ENCODE measurements around the gene MTARC1. TPM values are rescaled to one million over a fixed set of nuclear protein-coding genes. Genes with fewer than 3 reads are reported as not detected.

Gene MTARC1
- total and polyA plus RNA-seq, 2 of the 4 experiments (the other 2 are of a cell fraction) = 0.18 to 0.55 TPM

GRCh38 chr1:220826729-220827128, 40.0 kb downstream of the MTARC1 start:
- H3K56ac ChIP-seq (ENCODE audit: extremely low read depth, insufficient read depth, low read length) = no peak overlapping the region
- no peak overlapping the region for H3K4me2 ChIP-seq (ENCODE audit: low read depth, low read length)
- peaks cover 4% of the 10 kb centered on the region for H3K27me3 ChIP-seq (ENCODE audit: control insufficient read depth, insufficient read depth, low read length)
- H4K8ac ChIP-seq (ENCODE audit: low read depth in 2 of 2, low read length in 2 of 2) = no peak overlapping the region
- peaks cover 19% of the 10 kb centered on the region for H3K4me1 ChIP-seq (ENCODE audit: control insufficient read depth, insufficient read depth, low read length)
- H3K36me3 ChIP-seq (ENCODE audit: control insufficient read depth, insufficient read depth, low read length) = no peaks in the 10 kb centered on the region
- in situ Hi-C loops (cut with MboI; ENCODE audit: low sequenced_read_pairs) (no loop called here), intact Hi-C loops (cut with micrococcal nuclease) (no loop called here), dilution Hi-C loops (cut with HindIII; ENCODE audit: low sequenced_read_pairs, unreplicated experiment) (no loop called here)
- ATAC-seq (ENCODE audit: low read depth) (no peak), DNase-seq (no peak)
- no peak overlapping the region for H3K14ac ChIP-seq (replicated peaks; ENCODE audit: low read depth, low read length)
- no CpG with 5 or more reads among the region's 5 CpGs for WGBS, 2 experiments (ENCODE audit: extremely low coverage in 2 of 2, insufficient read length in 1 of 2)
- H2BK20ac ChIP-seq (ENCODE audit: low read depth, low read length) = no peak overlapping the region
- no peak overlapping the region for H3K4me3 ChIP-seq (ENCODE audit: insufficient read depth, low read depth, low read length)
- no peak overlapping the region for H2AFZ ChIP-seq (replicated peaks; ENCODE audit: low read length, poor library complexity)
- no peak overlapping the region for H3K9ac ChIP-seq (ENCODE audit: low read depth, low read length)
- ChIA-PET CTCF (no interaction called here), POLR2A (ENCODE audit: unreplicated experiment) (no interaction called here)
- H2BK5ac ChIP-seq (ENCODE audit: low read depth, low read length, poor library complexity, severe bottlenecking) = no peak overlapping the region
- H3K18ac ChIP-seq (ENCODE audit: low read depth, low read length) = no peak overlapping the region
- no peak overlapping the region for H2BK15ac ChIP-seq (ENCODE audit: low read depth, low read length)
- H4K20me1 ChIP-seq (ENCODE audit: insufficient read depth, low read length) = no peaks in the 10 kb centered on the region
- H3K23ac ChIP-seq (ENCODE audit: low read depth, low read length) = no peak overlapping the region
- no peak for TF ChIP-seq CEBPB (IDR thresholded peaks at IDR 0.05; ENCODE audit: low read depth, low read length)
- TF ChIP-seq RAD21 (IDR thresholded peaks at IDR 0.05; ENCODE audit: low read length) = no peak
- TF ChIP-seq SMC3 (IDR thresholded peaks at IDR 0.05; ENCODE audit: low read depth, low read length) = no peak
- TF ChIP-seq RCOR1 (IDR thresholded peaks at IDR 0.05; ENCODE audit: insufficient replicate concordance, low read length) = no peak
- TF ChIP-seq CHD1 (IDR thresholded peaks at IDR 0.05; ENCODE audit: low read depth, low read length) = no peak
- TF ChIP-seq MAFK (IDR thresholded peaks at IDR 0.05; ENCODE audit: low read depth, low read length) = no peak
- TF ChIP-seq NFE2L2 (IDR thresholded peaks at IDR 0.05; ENCODE audit: low read depth, low read length) = no peak
- no peak for TF ChIP-seq MXI1 (IDR thresholded peaks at IDR 0.05; ENCODE audit: borderline replicate concordance, low read depth, low read length)
- no peak for TF ChIP-seq FOS (IDR thresholded peaks at IDR 0.05; ENCODE audit: low read depth, low read length)
- no peak for TF ChIP-seq USF2 (IDR thresholded peaks at IDR 0.05; ENCODE audit: low read depth, low read length)
- no peak for TF ChIP-seq BHLHE40 (IDR thresholded peaks at IDR 0.05; ENCODE audit: low read depth, low read length)
- TF ChIP-seq MAZ (IDR thresholded peaks at IDR 0.05; ENCODE audit: borderline replicate concordance, low read depth, low read length) = no peak
- no peak for TF ChIP-seq RFX5 (IDR thresholded peaks at IDR 0.05; ENCODE audit: low read depth, low read length)
- no peak for TF ChIP-seq POLR2A (IDR thresholded peaks at IDR 0.05; ENCODE audit: low read depth, low read length)
- TF ChIP-seq ELK1 (IDR thresholded peaks at IDR 0.05; ENCODE audit: borderline replicate concordance, low read depth, low read length) = no peak
- no peak overlapping the region for H4K91ac ChIP-seq (ENCODE audit: insufficient read depth, low read depth, low read length)
- H3K79me1 ChIP-seq (ENCODE audit: low read depth in 1 of 2, low read length in 2 of 2) = no peaks in the 10 kb centered on the region
- no peak overlapping the region for H2BK120ac ChIP-seq (ENCODE audit: low read depth, low read length)
- no peak overlapping the region for H3K4ac ChIP-seq (ENCODE audit: low read depth, low read length)
- peaks cover 3% of the 10 kb centered on the region; the same call in 1 of the 2 replicates for H3K9me3 ChIP-seq (ENCODE audit: control insufficient read depth, insufficient read depth, low read length)
- no peak overlapping the region for H4K5ac ChIP-seq (ENCODE audit: low read depth, low read length)
- no peak overlapping the region for H2AK5ac ChIP-seq (ENCODE audit: low read depth, low read length)
- no peak overlapping the region for H2AK9ac ChIP-seq (replicated peaks; ENCODE audit: low read depth, low read length, poor library complexity)
- no TSS peak for BruUV-seq (replicated peaks)
- no peaks in the 10 kb centered on the region for H3K9me1 ChIP-seq (ENCODE audit: insufficient read depth, low read length)
- no peak overlapping the region for H3K27ac ChIP-seq (ENCODE audit: insufficient read depth, low read length)

Data from IMR-90 (cell line).